ENCODE measurements around the gene EPB41L5.
"Not testable (repeated sequence)": the region's sequence is repeated elsewhere in the genome, so short reads cannot be mapped to it uniquely, and the experiment has no call there.

Gene EPB41L5

DNA sequence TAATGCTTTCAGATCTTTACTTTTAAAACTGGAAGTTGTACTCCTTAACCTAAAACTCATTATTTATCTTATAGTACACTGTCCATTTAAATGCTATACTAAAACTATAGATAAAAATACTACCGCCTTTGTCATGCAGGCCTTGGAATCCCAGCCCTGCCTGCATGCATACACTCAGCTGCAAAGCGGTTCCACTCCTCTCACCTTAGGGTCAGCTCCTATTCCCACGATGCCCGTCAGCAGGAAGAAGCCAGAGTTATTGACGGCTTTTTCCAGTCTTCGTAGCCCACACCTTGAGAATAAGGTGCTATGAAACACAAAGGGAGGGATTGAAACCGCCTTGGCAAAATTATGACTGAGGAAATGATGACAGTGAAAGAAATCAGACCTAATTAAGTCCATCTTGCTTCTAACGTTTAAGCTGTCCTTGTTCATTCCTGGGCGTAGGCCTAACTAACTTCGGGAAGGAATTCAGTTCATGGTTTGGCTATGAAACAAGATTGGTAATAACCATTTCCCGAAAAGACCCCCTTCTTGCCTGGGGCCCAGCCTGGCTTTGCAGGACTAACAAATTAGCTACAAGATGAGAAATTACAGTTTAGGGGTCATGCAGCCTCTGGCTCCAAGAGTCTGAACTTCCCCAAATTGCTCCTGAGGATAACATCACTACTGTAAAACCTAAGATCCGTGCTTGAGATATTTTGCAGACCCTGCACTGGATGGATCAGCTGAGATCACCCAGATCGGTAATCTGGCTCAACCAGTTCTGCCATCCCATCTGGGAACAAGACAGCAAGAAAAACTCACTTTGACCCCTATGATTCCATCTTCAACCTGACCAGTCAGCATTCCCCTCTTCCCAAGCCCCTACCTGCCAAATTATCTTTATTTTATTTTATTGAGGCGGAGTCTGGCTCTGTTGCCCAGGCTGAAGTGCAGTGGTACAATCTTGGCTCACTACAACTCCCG lies 17.1 kb downstream of the EPB41L5 start:
- DNase-seq, result no peak

- DNase-seq, result no peak
Measured at GRCh38 chr2:120032297-120032696, 19.4 kb downstream of the EPB41L5 start.

- no peak for DNase-seq
Measured at GRCh38 chr2:120034027-120034426, 21.1 kb downstream of the EPB41L5 start.

DNA sequence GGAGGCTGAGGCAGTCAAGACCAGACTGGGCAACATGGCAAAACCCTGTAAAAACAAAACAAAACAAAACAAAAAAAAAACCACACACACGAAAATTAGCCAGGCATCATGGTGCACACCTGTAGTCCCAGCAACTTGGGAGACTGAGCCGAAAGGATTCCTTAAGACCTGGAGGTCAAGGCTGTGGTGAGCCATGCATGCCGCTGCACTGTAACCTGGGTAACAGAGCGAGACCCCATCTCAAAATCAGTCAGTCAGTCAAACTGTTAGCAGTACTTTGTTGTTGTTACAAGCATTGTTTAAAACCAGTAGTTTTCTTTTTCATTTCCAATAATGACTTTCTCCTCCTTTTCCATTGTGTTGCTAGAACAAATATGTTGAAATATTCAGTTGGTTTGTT lies 21.7 kb downstream of the EPB41L5 start:
- DNase-seq, result no peak

- no peak for DNase-seq
Measured at GRCh38 chr2:120036145-120036544, 23.3 kb downstream of the EPB41L5 start.

GRCh38 chr2:120037995-120038541 lies 25.2 kb downstream of the EPB41L5 start:
- DNase-seq, result no peak

DNA sequence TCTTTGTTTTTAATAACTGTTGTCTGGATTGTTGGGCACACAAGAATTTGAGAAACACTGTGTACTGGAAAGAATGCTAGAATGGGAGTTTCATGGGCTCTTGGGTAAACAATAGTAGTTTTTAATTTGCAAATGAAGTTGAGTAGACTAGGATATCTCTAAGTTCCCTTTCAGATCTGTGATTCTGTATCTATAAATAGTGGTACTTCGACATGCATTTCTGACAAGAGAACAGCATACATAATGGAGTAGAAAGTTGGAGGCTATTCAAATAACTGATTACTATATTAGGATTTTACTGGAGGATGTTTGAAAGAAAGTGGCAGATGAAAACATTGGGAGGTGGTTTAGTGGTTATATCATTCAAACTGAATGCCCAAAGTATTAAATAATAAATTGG lies 29.5 kb downstream of the EPB41L5 start:
- DNase-seq, result no peak

GRCh38 chr2:120044336-120044735 lies 31.5 kb downstream of the EPB41L5 start:
- no peak for DNase-seq

DNA sequence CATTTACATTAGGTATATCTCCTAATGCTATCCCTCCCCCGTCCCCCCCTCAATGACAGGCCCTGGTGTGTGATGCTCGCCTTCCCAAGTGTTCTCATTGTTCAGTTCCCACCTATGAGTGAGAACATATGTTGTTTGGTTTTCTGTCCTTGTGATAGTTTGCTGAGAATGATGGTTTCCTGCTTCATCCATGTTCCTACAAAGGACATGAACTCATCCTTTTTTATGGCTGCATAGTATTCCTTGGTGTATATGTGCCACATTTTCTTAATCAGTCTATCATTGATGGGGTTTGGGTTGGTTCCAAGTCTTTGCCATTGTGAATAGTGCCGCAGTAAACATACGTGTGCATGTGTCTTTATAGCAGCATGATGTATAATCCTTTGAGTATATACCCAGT lies 32.9 kb downstream of the EPB41L5 start:
- DNase-seq, result not testable (repeated sequence)

DNA sequence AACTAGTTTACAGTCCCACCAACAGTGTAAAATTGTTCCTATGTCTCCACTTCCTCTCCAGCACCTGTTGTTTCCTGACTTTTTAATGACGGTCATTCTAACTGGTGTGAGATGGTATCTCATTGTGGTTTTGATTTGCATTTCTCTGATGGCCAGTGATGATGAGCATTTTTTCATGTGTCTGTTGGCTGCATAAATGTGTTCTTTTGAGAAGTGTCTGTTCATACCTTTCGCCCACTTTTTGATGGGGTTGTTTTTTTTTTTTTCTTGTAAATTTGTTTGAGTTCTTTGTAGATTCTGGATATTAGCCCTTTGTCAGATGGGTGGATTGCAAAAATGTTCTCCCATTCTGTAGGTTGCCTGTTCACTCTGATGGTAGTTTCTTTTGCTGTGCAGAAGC lies 33.4 kb downstream of the EPB41L5 start:
- DNase-seq, result not testable (repeated sequence)

DNA sequence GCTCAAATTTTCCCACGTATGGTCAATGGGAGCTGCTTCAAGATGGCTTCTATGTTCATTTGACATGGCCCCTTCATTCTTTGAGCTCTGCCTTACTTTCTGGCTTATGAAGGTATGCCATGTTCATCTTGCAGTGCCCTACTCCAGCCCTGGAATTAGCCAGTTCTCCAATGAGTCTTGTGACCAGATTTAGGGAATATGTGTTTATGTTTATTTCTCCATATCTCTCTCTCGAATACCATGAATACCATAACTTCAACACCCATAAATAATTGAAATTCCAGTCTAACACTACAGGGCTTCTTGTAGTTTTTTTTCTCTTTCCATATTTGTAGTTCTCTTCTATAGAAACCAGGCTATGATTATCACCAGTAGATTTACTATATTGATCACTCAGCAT lies 39.7 kb downstream of the EPB41L5 start:
- DNase-seq, result no peak

DNA sequence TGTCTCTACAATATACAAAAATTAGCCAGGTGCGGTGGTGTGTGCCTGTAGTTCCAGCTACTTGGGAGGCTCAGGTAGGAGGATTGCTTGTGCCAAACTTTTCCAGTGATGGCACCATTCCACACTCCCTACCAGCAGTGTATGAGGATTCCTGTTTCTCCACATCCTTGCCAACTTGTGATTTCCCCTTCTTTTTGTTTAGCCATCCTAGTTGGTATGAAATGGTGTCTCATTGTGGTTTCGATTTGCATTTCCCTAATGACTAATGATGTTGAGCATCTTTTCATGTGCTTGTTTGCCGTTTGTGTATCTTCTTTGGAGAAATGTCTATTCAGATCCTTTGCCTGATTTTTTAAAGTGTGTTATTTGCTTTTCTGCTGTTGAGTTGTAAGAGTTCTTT lies 41.0 kb downstream of the EPB41L5 start:
- DNase-seq, result no peak

GRCh38 chr2:120059483-120059882 lies 46.6 kb downstream of the EPB41L5 start:
- no peak for DNase-seq

DNA sequence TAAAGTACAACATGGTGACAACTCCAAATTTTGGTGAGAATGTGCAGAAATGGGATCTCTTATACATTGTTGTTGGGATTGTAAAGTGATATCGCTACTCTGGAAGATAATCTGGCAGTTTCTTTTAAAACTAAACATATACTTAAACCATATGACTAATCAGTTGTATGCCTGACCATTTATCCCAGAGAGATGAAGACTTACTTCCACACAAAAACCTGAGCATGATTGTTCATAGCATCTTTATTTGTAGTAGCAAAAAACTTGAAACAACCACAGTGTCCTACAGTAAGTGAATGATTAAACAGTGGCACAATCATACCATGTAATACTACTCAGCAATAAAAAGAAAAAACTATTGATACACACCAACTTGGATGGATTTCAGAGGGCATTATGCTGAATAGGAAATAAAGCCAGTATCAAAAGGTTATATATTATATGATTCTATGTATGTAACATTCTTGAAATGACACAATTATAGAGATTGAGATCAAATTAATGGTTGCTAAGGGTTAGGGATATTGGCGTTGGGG lies 47.3 kb downstream of the EPB41L5 start:
- DNase-seq, result no peak

DNA sequence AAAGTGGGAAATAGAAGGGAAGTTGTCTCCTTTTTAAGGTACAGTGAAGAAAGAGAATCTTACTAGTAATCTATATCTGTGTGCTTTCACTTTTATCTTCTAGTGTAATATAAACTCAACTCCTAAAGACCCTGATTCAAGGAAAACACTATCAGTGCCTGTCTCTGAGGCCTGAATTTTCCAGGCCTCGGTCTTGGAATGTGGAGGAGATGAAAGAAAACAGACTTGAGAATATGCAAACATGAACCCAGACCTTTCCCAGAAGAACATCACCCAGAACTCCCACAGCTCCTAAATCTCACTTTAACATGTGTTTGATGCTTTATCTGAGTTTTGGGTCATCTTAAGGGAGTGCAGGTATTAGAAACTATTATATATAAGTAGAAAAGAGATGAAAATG lies 51.8 kb downstream of the EPB41L5 start:
- no peak for DNase-seq

GRCh38 chr2:120066800-120067547 lies 54.1 kb downstream of the EPB41L5 start:
- no peak for DNase-seq

GRCh38 chr2:120068040-120068658 lies 55.3 kb downstream of the EPB41L5 start:
- DNase-seq, result not testable (repeated sequence)

- DNase-seq, result no peak
Measured at GRCh38 chr2:120075545-120075944, 62.7 kb downstream of the EPB41L5 start.

DNA sequence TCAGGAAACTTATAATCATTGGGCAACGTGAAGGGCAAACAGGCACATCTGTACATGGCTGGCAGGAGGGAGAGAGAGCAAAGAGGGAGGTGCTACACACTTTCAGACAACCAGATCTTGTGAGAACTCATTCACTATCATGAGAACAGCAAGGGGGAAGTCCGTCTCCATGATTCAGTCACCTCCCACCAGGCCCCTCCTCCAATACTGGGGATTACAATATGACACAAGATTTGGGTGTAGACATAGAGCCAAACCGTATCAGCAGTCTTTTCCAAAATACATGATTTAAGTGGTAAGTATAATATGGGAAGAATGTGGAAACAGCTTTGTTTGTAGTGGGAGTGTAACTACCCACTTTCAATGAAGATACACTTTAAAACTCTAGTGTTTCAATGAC lies 65.0 kb downstream of the EPB41L5 start:
- no peak for DNase-seq

- no peak for DNase-seq
Measured at GRCh38 chr2:120079647-120080046, 66.8 kb downstream of the EPB41L5 start.

- DNase-seq, result no peak
Measured at GRCh38 chr2:120091436-120091835, 78.6 kb downstream of the EPB41L5 start.

GRCh38 chr2:120094795-120095194 lies 81.9 kb downstream of the EPB41L5 start:
- DNase-seq, result no peak

DNA sequence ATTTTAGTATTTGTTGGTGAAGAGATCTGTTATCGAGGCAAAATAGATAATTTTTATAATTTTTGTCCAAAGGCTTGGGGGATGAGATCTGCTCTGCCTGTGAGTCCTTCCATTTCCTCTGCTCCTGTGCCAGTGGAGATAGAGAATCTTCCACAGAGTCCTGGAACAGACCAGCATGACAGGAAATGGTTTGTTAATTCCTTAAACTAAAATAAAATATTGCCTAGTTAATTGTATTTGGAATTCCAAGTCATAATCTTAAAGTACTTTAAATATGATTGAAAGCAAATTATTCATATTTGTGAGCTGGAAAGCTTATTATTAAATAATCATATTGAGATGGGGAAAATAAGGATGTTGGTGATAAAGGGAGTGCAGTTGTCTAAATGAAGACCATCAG lies 87.8 kb downstream of the EPB41L5 start:
- DNase-seq, result no peak
